Urinary bladder (tissue), 4 donors: ENCODE measurements around the gene DISP1. TPM values are rescaled to one million over a fixed set of nuclear protein-coding genes. Genes with fewer than 3 reads are reported as not detected.
A peak's percentile ranks its signal among the peaks of the same experiment; 100 is the strongest.

Source experiments
- DNase-seq: peaks from one replicate; pipeline ENCODE4 v3.0.0-alpha.2; 2015; ENCODE audit errors: extremely low spot score
- H3K27ac ChIP-seq: one replicate; pipeline ENCODE4 v1.5.1; 2013; ENCODE audit warnings: low read depth, mild to moderate bottlenecking, moderate library complexity
- H3K36me3 ChIP-seq: one replicate; pipeline ENCODE4 v1.6.1; 2013; ENCODE audit warnings: mild to moderate bottlenecking, moderate library complexity; ENCODE audit not compliant: insufficient read depth
- H3K4me1 ChIP-seq: one replicate; pipeline ENCODE4 v1.6.1; 2013; ENCODE audit warnings: mild to moderate bottlenecking, moderate library complexity; ENCODE audit not compliant: insufficient read depth
- H3K4me3 ChIP-seq: one replicate; pipeline ENCODE4 v1.5.1; 2013; ENCODE audit warnings: low read depth, low read length
- WGBS: extraction: QIAGEN DNeasy Blood & Tissue Kit; methylation state at CpG from one replicate; pipeline ENCODE4 v1.1.7; 2013; 5-methylcytosine and 5-hydroxymethylcytosine counted together
- polyA plus RNA-seq: library from polyadenylated mRNA; stranded (reverse); fragments of 200-250 nt; gene quantifications from one replicate; pipeline ENCODE4 v1.2.3, GENCODE V29; 2013
- total RNA-seq: library from RNA; depleted of rRNA; stranded (reverse); fragments of >200 nt; gene quantifications from one replicate; pipeline ENCODE4 v1.2.3, GENCODE V29; 2014
- donor health status: healthy with polysubstance abuse.
- donor health status: healthy.

DISP1 gene
- total RNA-seq, result 23.1 TPM
- 8.5 TPM for polyA plus RNA-seq

GRCh38 chr1:222814536-222815439 lies at the start of gene DISP1:
DISP1 (plus strand) TSS chr1:222815039; CDS start chr1:222942824, 127,785 bp downstream.
- Histone ChIP-seq H3K36me3 (no peaks in the 10 kb centered on the region), H3K27ac (peak within 1 kb of the TSS; percentile 85), H3K4me3 (peak within 1 kb of the TSS; percentile 57), H3K4me1 (no peaks in the 10 kb centered on the region)
- DNase-seq, result peak; percentile 39
- WGBS, result 1% methylated on average over 66 of the region's 67 CpGs

GRCh38 chr1:222767152-222767571 lies 47.7 kb upstream of the DISP1 start:
- Histone ChIP-seq H3K4me3 (no peak overlapping the region), H3K27ac (no peak overlapping the region), H3K36me3 (no peaks in the 10 kb centered on the region), H3K4me1 (no peaks in the 10 kb centered on the region)
- WGBS, result 87% methylated on average over 5 of the region's 5 CpGs
- no peak for DNase-seq

GRCh38 chr1:222768592-222768991 lies 46.2 kb upstream of the DISP1 start:
- Histone ChIP-seq H3K27ac (no peak overlapping the region), H3K4me1 (no peaks in the 10 kb centered on the region), H3K4me3 (no peak overlapping the region), H3K36me3 (no peaks in the 10 kb centered on the region)
- DNase-seq, result no peak

- 76% methylated on average over 1 of the region's 1 CpG for WGBS
- DNase-seq, result no peak
- Histone ChIP-seq H3K4me1 (no peaks in the 10 kb centered on the region), H3K4me3 (no peak overlapping the region), H3K27ac (no peak overlapping the region), H3K36me3 (no peaks in the 10 kb centered on the region)
Observed at GRCh38 chr1:222769181-222769580, 45.7 kb upstream of the DISP1 start.

- Histone ChIP-seq H3K36me3 (no peaks in the 10 kb centered on the region), H3K4me1 (no peaks in the 10 kb centered on the region), H3K27ac (no peak overlapping the region), H3K4me3 (no peak overlapping the region)
- DNase-seq, result no peak
- 88% methylated on average over 2 of the region's 2 CpGs for WGBS
Observed at GRCh38 chr1:222769971-222770620, 44.7 kb upstream of the DISP1 start.

- Histone ChIP-seq H3K27ac (no peak overlapping the region), H3K4me1 (no peaks in the 10 kb centered on the region), H3K4me3 (no peak overlapping the region), H3K36me3 (no peaks in the 10 kb centered on the region)
- no peak for DNase-seq
- 51% methylated on average over 4 of the region's 4 CpGs for WGBS
Observed at GRCh38 chr1:222772996-222773379, 41.9 kb upstream of the DISP1 start.

- Histone ChIP-seq H3K4me3 (no peak overlapping the region), H3K27ac (no peak overlapping the region), H3K36me3 (no peaks in the 10 kb centered on the region), H3K4me1 (no peaks in the 10 kb centered on the region)
- WGBS, result 95% methylated on average over 1 of the region's 1 CpG
- no peak for DNase-seq
Observed at GRCh38 chr1:222777463-222777862, 37.4 kb upstream of the DISP1 start.

GRCh38 chr1:222777977-222778376 lies 36.9 kb upstream of the DISP1 start:
- Histone ChIP-seq H3K27ac (no peak overlapping the region), H3K36me3 (no peaks in the 10 kb centered on the region), H3K4me3 (no peak overlapping the region), H3K4me1 (no peaks in the 10 kb centered on the region)
- DNase-seq, result no peak
- 38% methylated on average over 2 of the region's 2 CpGs for WGBS

- no peak overlapping the region for H3K4me3 ChIP-seq
- DNase-seq, result no peak
- H3K36me3 ChIP-seq, result no peaks in the 10 kb centered on the region
- no peaks in the 10 kb centered on the region for H3K4me1 ChIP-seq
- no peak overlapping the region for H3K27ac ChIP-seq
- WGBS, result 75% methylated on average over 4 of the region's 4 CpGs
Observed at GRCh38 chr1:222781251-222781650, 33.6 kb upstream of the DISP1 start.

- no peak for DNase-seq
- no peak overlapping the region for H3K27ac ChIP-seq
- no peak overlapping the region for H3K4me3 ChIP-seq
- no peaks in the 10 kb centered on the region for H3K36me3 ChIP-seq
- H3K4me1 ChIP-seq, result no peaks in the 10 kb centered on the region
Observed at GRCh38 chr1:222783051-222783450, 31.8 kb upstream of the DISP1 start.

- no peak for DNase-seq
- Histone ChIP-seq H3K4me3 (no peak overlapping the region), H3K36me3 (no peaks in the 10 kb centered on the region), H3K4me1 (no peaks in the 10 kb centered on the region), H3K27ac (no peak overlapping the region)
- WGBS, result 54% methylated on average over 3 of the region's 3 CpGs
Observed at GRCh38 chr1:222784371-222784770, 30.5 kb upstream of the DISP1 start.

- H3K36me3 ChIP-seq, result no peaks in the 10 kb centered on the region
- no peak for DNase-seq
- no peaks in the 10 kb centered on the region for H3K4me1 ChIP-seq
- no peak overlapping the region for H3K27ac ChIP-seq
- 14% methylated on average over 2 of the region's 2 CpGs for WGBS
- H3K4me3 ChIP-seq, result no peak overlapping the region
Observed at GRCh38 chr1:222784916-222785315, 29.9 kb upstream of the DISP1 start.

GRCh38 chr1:222785529-222785928 lies 29.3 kb upstream of the DISP1 start:
- Histone ChIP-seq H3K27ac (no peak overlapping the region), H3K36me3 (no peaks in the 10 kb centered on the region), H3K4me3 (no peak overlapping the region), H3K4me1 (no peaks in the 10 kb centered on the region)
- DNase-seq, result no peak
- 53% methylated on average over 2 of the region's 2 CpGs for WGBS

GRCh38 chr1:222786121-222786520 lies 28.7 kb upstream of the DISP1 start:
- H3K27ac ChIP-seq, result no peak overlapping the region
- 48% methylated on average over 1 of the region's 1 CpG for WGBS
- no peaks in the 10 kb centered on the region for H3K4me1 ChIP-seq
- no peaks in the 10 kb centered on the region for H3K36me3 ChIP-seq
- no peak overlapping the region for H3K4me3 ChIP-seq
- DNase-seq, result no peak
